GM18517 (cell line): ENCODE results near the gene FYTTD1.

ENCODE experiments used
- ATAC-seq: cut with Tn5 transposase; IDR thresholded peaks from one replicate; pipeline ENCODE4 v1.9.1; 2021; ENCODE audit warnings: mild to moderate bottlenecking, moderate library complexity; ENCODE audit not compliant: unreplicated experiment

The FYTTD1 gene

GRCh38 chr3:197737319-197737649, 12.4 kb upstream of the FYTTD1 start:
- ATAC-seq: no peak

- ATAC-seq: no peak
These were observed 11.8 kb upstream of the FYTTD1 start for GRCh38 chr3:197737749-197738462.

- no peak for ATAC-seq
These were observed 6.9 kb upstream of the FYTTD1 start for GRCh38 chr3:197742787-197743186.

GRCh38 chr3:197746209-197746608, 3.5 kb upstream of the FYTTD1 start:
- ATAC-seq: no peak

GRCh38 chr3:197746801-197747237, 2.9 kb upstream of the FYTTD1 start:
- no peak for ATAC-seq

GRCh38 chr3:197748597-197749314, 927 bp upstream of the FYTTD1 start:
- ATAC-seq: no peak

GRCh38 chr3:197749315-197749600, 425 bp upstream of the FYTTD1 start:
- peak; percentile 41 for ATAC-seq

- ATAC-seq: peak; percentile 33
These were observed 731 bp downstream of the FYTTD1 start for GRCh38 chr3:197750396-197750831.

GRCh38 chr3:197750858-197751737, 1.4 kb downstream of the FYTTD1 start:
- no peak for ATAC-seq

GRCh38 chr3:197752107-197752506, 2.4 kb downstream of the FYTTD1 start:
- no peak for ATAC-seq

GRCh38 chr3:197753263-197753662, 3.6 kb downstream of the FYTTD1 start:
- no peak for ATAC-seq

GRCh38 chr3:197756704-197757103, 7.0 kb downstream of the FYTTD1 start:
- no peak for ATAC-seq

GRCh38 chr3:197758512-197758911, 8.8 kb downstream of the FYTTD1 start:
- ATAC-seq: no peak

GRCh38 chr3:197761784-197762183, 12.1 kb downstream of the FYTTD1 start:
- ATAC-seq: no peak

- ATAC-seq: no peak
These were observed 25.6 kb downstream of the FYTTD1 start for GRCh38 chr3:197775317-197775716.

- ATAC-seq: no peak
These were observed 32.5 kb downstream of the FYTTD1 start for GRCh38 chr3:197782230-197782629.

- ATAC-seq: no peak
These were observed 34.4 kb downstream of the FYTTD1 start for GRCh38 chr3:197784019-197784585.

- no peak for ATAC-seq
These were observed 37.7 kb downstream of the FYTTD1 start for GRCh38 chr3:197787412-197787811.

- no peak for ATAC-seq
These were observed 39.6 kb downstream of the FYTTD1 start for GRCh38 chr3:197789309-197789708.

GRCh38 chr3:197790033-197790432, 40.4 kb downstream of the FYTTD1 start:
- no peak for ATAC-seq

GRCh38 chr3:197791113-197791891, 41.6 kb downstream of the FYTTD1 start, which contains the start of gene LRCH3:
LRCH3 (plus strand) TSS chr3:197791254; CDS start chr3:197791279, 25 bp downstream.
- ATAC-seq: peak; percentile 66
